Measurements from ENCODE around the gene ALOX15. TPM values are rescaled to one million over a fixed set of nuclear protein-coding genes. Genes with fewer than 3 reads are reported as not detected.
"Not testable (repeated sequence)": the region's sequence is repeated elsewhere in the genome, so short reads cannot be mapped to it uniquely, and the experiment has no call there.

ALOX15 gene
- total RNA-seq, 1 donor from 2014 or later: 4.9 TPM

GRCh38 chr17:4597975-4598374 lies 43.5 kb downstream of the ALOX15 start:
- Mint-ChIP-seq H3K36me3 (peaks cover under 1% of the 10 kb centered on the region), H3K4me3 (peak overlapping the region; percentile 20), H3K4me1 (ENCODE audit: unreplicated experiment) (peaks cover 39% of the 10 kb centered on the region), H3K9me3 (no peaks in the 10 kb centered on the region), H3K27me3 (no peaks in the 10 kb centered on the region), H3K27ac (no peak overlapping the region)
- no peak for DNase-seq (ENCODE audit: extremely low spot score, unreplicated experiment)
- TF ChIP-seq CTCF (conservative IDR thresholded peaks at IDR 0.05): no peak

- TF ChIP-seq CTCF (conservative IDR thresholded peaks at IDR 0.05): no peak
- no peak overlapping the region for H3K4me3 Mint-ChIP-seq
- H3K9me3 Mint-ChIP-seq: no peaks in the 10 kb centered on the region
- no peak overlapping the region for H3K27ac Mint-ChIP-seq
- H3K36me3 Mint-ChIP-seq: no peaks in the 10 kb centered on the region
- peaks cover 42% of the 10 kb centered on the region for H3K4me1 Mint-ChIP-seq (ENCODE audit: unreplicated experiment)
- H3K27me3 Mint-ChIP-seq: no peaks in the 10 kb centered on the region
- DNase-seq (ENCODE audit: extremely low spot score, unreplicated experiment): no peak
Measured at GRCh38 chr17:4596636-4597380, 44.7 kb downstream of the ALOX15 start.

- not testable (repeated sequence) for DNase-seq (ENCODE audit: extremely low spot score, unreplicated experiment); H3K27me3 Mint-ChIP-seq; H3K27ac Mint-ChIP-seq; H3K9me3 Mint-ChIP-seq; H3K4me3 Mint-ChIP-seq; H3K36me3 Mint-ChIP-seq
- H3K4me1 Mint-ChIP-seq (ENCODE audit: unreplicated experiment): peaks cover 40% of the 10 kb centered on the region
Measured at GRCh38 chr17:4595685-4596342, 45.7 kb downstream of the ALOX15 start.

GRCh38 chr17:4594931-4595684 lies 46.4 kb downstream of the ALOX15 start:
- no peak for DNase-seq (ENCODE audit: extremely low spot score, unreplicated experiment)
- no peaks in the 10 kb centered on the region for H3K27me3 Mint-ChIP-seq
- TF ChIP-seq CTCF (conservative IDR thresholded peaks at IDR 0.05): peak; percentile 68
- H3K9me3 Mint-ChIP-seq: no peaks in the 10 kb centered on the region
- peaks cover 40% of the 10 kb centered on the region for H3K4me1 Mint-ChIP-seq (ENCODE audit: unreplicated experiment)
- H3K27ac Mint-ChIP-seq: peak overlapping the region; percentile 62
- H3K4me3 Mint-ChIP-seq: peak overlapping the region; percentile 72
- H3K36me3 Mint-ChIP-seq: no peaks in the 10 kb centered on the region

GRCh38 chr17:4594406-4594805 lies 47.1 kb downstream of the ALOX15 start:
- Mint-ChIP-seq H3K27ac (peak overlapping the region; percentile 62), H3K9me3 (no peaks in the 10 kb centered on the region), H3K36me3 (no peaks in the 10 kb centered on the region), H3K4me3 (peak overlapping the region; percentile 72), H3K27me3 (no peaks in the 10 kb centered on the region), H3K4me1 (ENCODE audit: unreplicated experiment) (peaks cover 33% of the 10 kb centered on the region)
- no peak for TF ChIP-seq CTCF (conservative IDR thresholded peaks at IDR 0.05)
- no peak for DNase-seq (ENCODE audit: extremely low spot score, unreplicated experiment)

- Mint-ChIP-seq H3K9me3 (no peaks in the 10 kb centered on the region), H3K4me3 (no peak overlapping the region), H3K4me1 (ENCODE audit: unreplicated experiment) (peaks cover 26% of the 10 kb centered on the region), H3K36me3 (no peaks in the 10 kb centered on the region), H3K27me3 (no peaks in the 10 kb centered on the region), H3K27ac (no peak overlapping the region)
- no peak for DNase-seq (ENCODE audit: extremely low spot score, unreplicated experiment)
- TF ChIP-seq CTCF (conservative IDR thresholded peaks at IDR 0.05): no peak
Measured at GRCh38 chr17:4593021-4593421, 48.5 kb downstream of the ALOX15 start.

All from type B pancreatic cell (in vitro differentiated cells).